ENCODE measurements around the gene FRYL.
"Not testable (repeated sequence)": the region's sequence is repeated elsewhere in the genome, so short reads cannot be mapped to it uniquely, and the experiment has no call there.

FRYL gene

GRCh38 chr4:48491514-48492176 lies 288.4 kb downstream of the FRYL start:
- no peak for DNase-seq (ENCODE audit: low read depth in 1 of 2, low spot score in 1 of 2)

DNA sequence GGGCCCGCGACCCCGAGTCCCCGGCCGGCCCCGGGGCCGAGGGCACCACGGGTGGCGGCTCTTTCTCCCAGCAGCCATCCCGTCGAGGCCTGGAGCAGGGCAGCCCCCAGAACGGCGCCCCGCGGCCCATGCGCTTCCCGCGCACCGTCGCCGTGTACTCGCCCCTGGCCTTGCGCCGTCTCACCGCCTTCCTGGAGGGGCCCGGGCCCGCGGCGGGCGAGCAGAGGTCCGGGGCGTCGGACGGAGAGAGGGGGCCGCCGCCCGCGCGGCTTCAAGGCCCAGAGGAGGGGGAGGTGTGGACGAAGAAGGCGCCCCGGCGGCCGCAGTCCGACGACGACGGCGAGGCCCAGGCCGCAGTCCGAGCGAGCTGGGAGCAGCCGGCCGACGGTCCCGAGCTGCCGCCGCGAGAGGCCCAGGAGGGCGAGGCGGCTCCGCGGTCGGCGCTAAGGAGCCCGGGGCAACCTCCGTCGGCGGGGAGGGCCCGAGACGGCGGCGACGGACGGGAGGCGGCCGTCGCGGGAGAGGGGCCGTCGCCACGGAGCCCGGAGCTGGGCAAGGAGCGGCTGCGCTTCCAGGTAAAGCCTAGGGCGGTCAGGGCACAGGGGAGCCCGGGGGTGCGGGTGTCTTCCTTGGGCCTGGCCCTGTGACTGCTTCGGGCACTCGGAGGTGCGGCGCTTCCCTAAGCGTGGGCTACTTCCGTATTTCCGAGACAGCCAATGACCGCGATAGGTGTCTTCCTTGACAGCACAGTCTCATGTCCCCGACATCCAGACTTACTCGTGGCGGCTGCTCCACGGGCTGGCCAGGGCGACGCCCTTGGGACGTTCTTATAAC lies 289.2 kb downstream of the FRYL start:
- no peak for DNase-seq (ENCODE audit: low read depth in 1 of 2, low spot score in 1 of 2)

- DNase-seq (ENCODE audit: low read depth in 1 of 2, low spot score in 1 of 2) = no peak
Observed at GRCh38 chr4:48490012-48490679, 289.9 kb downstream of the FRYL start, which contains the start of gene ZAR1. ZAR1 (plus strand) TSS chr4:48490252; CDS start chr4:48490292, 40 bp downstream.

DNA sequence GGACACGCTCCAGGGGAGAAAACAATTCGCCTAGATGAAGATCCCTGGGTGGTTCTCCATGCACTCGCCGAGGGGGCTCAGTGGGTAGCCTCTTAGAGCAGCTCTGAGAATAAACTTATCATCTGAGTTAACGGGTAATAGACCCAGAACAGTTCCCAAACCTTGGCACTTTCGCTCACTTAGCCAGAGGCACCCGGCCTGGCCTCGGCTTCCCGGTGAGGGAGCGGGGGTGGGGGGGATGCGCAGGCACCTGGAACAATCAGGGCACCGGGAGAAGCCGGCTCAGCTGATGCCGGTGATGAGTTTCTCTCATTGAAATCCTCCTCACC lies 290.4 kb downstream of the FRYL start:
- no peak for DNase-seq (ENCODE audit: low read depth in 1 of 2, low spot score in 1 of 2)

DNA sequence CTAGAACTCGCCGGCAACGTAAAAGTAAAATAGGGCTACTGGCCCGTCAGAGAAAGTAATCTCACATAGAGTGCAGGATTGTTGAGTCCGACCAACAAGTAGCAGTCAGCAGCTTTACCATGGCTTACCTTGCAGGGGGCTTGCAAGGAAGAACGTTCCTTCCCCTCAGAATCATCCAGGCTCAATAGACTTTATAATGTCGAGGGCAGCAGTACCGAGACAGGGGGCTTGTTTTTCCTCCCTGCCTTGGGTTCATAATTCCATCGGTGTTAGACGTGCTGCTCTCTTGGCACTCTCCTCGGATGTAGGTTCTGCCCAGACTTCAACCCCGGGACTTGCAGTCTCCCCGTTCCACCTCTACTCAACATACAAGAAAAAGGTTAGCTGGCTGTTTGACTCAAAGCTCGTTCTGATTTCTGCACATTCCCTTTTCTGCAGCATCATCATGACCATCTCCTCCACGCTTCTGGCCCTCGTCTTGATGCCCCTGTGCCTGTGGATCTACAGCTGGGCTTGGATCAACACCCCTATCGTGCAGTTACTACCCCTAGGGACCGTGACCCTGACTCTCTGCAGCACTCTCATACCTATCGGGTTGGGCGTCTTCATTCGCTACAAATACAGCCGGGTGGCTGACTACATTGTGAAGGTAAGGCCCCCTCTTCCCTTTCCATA lies 295.4 kb downstream of the FRYL start:
- DNase-seq (ENCODE audit: low read depth in 1 of 2, low spot score in 1 of 2) = no peak

DNA sequence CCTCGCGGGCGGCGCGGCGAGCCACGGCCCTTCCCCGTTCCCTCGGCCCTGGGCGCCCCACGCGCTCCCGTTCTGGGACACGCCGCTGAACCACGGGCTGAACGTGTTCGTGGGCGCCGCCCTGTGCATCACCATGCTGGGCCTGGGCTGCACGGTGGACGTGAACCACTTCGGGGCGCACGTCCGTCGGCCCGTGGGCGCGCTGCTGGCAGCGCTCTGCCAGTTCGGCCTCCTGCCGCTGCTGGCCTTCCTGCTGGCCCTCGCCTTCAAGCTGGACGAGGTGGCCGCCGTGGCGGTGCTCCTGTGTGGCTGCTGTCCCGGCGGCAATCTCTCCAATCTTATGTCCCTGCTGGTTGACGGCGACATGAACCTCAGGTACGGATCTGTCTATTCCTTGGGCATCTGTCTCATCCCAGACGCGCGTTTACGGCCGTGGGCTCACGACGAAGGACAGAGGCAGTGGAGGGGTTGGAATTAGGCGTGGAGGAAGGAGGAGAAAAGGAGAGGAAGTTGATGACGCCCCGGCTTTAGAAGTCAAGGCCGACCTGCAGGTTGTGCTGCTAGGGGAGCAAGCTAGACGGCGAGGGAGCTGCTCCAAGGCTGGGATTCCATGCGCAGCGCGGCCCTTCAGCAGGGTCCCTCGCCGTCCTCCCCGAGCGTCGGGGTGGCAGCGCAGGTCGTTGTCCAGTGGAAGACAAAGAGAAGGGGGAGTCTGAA lies 296.1 kb downstream of the FRYL start:
- no peak for DNase-seq (ENCODE audit: low read depth in 1 of 2, low spot score in 1 of 2)

- no peak for DNase-seq (ENCODE audit: low read depth in 1 of 2, low spot score in 1 of 2)
Observed at GRCh38 chr4:48483006-48483776, 296.9 kb downstream of the FRYL start, which contains the start of gene SLC10A4. SLC10A4 (plus strand) TSS chr4:48483343; CDS start chr4:48483562, 219 bp downstream.

- DNase-seq (ENCODE audit: low read depth in 1 of 2, low spot score in 1 of 2) = no peak
Observed at GRCh38 chr4:48481581-48481980, 298.5 kb downstream of the FRYL start.

DNA sequence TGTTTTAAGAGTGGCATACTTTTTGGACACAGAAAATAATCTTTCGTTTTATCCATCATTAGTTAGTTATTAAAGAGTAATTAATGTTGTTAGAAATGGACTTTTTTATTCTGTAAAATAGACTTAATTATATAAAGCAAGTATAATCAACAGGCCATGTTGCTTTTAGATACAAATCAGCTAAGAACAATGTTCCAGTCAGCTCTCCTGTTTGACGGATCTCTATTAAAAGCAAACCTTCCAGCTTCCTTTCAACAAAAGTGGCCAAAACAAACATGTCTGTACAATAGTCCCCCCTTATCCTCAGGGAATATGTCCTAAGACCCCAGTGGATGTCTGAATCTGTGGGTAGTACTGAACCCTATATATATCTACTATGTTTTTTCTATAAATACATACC lies 301.8 kb downstream of the FRYL start:
- no peak for DNase-seq (ENCODE audit: low read depth in 1 of 2, low spot score in 1 of 2)

- DNase-seq (ENCODE audit: low read depth in 1 of 2, low spot score in 1 of 2) = no peak
Observed at GRCh38 chr4:48475770-48476169, 304.3 kb downstream of the FRYL start.

DNA sequence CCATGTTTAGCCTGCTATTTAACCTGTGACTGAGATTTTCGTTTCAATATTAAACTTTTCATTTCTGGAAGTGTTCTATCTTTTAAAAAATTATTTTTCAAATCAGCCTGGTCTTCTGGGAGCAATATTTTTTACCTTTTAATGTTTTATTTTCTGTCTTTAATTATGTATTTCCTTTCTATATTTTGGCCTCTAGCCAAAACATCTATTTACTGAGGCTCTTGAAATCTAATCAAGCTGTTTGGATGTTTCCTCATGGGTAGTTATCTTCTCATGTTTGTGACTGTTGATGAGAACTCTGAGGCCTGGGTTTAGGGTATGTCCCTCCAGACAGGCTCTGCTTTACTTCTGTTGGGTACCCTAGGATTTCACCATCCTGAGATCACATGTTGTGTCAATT lies 307.3 kb downstream of the FRYL start:
- no peak for DNase-seq (ENCODE audit: low read depth in 1 of 2, low spot score in 1 of 2)

DNA sequence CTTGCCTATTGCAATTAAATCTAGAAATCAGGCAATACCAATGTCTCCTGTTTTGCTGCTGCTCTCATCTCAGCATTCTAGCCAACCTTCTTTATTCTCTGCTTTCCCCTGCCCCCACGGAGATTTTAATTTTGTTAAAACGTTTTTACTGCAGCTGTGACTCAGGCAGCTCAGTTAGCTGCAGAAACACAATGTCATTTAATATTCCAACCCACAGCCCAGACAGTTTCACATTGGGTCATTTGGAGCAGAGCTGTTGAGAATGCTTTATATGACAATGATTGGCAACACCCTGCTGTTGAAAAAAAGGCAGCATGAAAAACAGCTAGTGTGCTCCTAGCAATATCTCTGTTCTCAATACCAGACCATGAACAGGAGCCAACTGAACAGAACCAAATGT lies 309.5 kb downstream of the FRYL start:
- no peak for DNase-seq (ENCODE audit: low read depth in 1 of 2, low spot score in 1 of 2)

DNA sequence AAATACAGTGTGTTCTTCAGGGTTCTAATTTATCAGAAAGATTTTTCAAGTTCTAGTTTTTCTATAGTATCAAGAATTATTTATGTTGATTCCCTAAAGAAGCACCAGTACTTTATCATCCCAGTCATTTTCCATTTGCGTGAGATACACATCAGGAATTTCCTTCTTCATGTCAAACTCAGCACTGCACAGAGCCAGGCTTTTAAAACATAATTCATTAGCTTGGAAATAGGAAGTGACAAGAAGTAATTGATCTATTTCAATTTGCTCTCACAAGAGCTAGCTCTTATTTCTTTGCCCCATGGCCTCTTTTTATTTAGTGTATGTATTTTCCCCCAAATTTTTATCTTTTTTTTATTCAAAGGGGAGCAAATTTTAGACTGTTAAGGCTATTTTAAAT lies 309.9 kb downstream of the FRYL start:
- DNase-seq (ENCODE audit: low read depth in 1 of 2, low spot score in 1 of 2) = no peak

GRCh38 chr4:48467891-48468290 lies 312.2 kb downstream of the FRYL start:
- DNase-seq (ENCODE audit: low read depth in 1 of 2, low spot score in 1 of 2) = no peak

DNA sequence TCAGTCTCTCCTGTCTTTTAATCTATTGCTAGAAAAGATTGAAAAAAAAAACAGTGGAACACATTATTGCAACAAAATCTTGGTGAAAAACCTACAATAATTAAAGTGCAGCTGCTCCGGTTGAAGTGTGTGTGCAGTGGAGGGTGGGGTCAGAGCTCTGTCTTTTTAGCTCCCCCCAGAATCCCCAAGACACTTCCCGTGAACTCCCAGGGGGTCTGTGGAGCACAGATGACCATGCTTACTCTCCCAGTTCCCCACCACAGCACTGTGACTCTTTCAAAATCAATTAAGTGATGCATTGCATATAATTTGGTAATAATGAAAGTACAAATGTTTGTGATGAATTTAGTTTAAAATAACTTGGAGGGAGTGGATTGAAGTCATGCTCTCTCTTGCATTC lies 312.6 kb downstream of the FRYL start:
- DNase-seq (ENCODE audit: low read depth in 1 of 2, low spot score in 1 of 2) = no peak

DNA sequence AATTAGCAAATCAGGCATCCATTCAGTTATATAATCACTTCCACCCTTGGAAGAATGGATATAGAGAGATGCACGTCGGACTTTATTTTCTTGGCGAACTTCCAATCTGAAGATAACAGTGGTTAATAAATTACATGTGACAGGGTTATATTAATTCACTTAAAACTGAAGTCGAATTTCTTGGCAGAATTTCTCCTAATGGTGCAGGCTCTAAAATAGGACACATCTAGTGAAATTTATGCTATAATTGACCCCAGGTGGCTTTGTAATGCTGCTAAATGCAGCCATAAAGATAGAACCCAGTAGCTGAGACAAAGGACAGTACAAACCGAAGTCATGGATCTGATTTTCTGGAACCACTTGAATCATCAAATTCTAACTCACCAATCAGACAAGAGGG lies 317.7 kb downstream of the FRYL start:
- DNase-seq (ENCODE audit: low read depth in 1 of 2, low spot score in 1 of 2) = no peak

GRCh38 chr4:48461000-48461399 lies 319.1 kb downstream of the FRYL start:
- DNase-seq (ENCODE audit: low read depth in 1 of 2, low spot score in 1 of 2) = no peak

DNA sequence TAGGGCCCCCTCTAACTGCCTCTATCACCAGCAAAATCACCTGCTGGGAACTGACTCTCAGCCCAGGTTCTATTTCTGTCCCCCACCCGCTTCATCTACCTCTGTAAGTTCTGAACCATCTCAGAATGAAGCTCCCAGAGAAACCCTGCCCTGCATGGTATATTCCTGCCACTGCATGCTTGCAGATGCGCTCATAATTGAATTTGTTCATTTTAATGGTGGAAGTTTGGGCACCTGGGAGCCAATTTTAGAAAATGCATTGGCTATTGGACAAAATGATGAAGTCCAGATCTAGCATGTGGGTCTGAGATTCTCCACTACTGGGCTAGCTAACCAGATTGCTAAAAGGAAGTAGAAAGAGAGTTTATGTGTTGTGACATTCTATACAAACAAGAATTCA lies 325.5 kb downstream of the FRYL start:
- no peak for DNase-seq (ENCODE audit: low read depth in 1 of 2, low spot score in 1 of 2)

DNA sequence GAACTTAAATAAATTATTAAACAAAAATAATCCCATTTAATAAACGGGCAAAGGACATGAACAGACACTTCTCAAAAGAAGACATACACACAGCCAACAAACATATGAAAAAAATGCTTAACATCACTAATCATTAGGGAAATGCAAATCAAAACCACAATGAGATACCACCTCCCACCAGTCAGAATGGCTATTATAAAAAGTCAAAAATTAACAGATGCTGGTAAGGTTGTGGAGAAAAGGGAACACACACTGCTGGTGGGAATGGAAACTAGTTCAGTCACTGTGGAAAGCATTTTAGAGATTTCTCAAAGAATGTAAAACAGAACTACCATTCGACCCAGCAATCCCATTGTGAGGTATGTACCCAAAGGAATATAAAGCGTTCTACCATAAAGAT lies 328.4 kb downstream of the FRYL start:
- not testable (repeated sequence) for DNase-seq (ENCODE audit: low read depth in 1 of 2, low spot score in 1 of 2)

GRCh38 chr4:48450740-48451139 lies 329.3 kb downstream of the FRYL start:
- no peak for DNase-seq (ENCODE audit: low read depth in 1 of 2, low spot score in 1 of 2)

All from activated CD4-positive, alpha-beta T cell treated with anti-CD3 and anti-CD28 coated beads, Interleukin-2, amount 50 U/mL, for 24 hours (primary cell).